NCI-H446 (cell line): Measurements from ENCODE around the gene VPS18.

Experiments
- DNase-seq, 2 experiments: peaks; one replicate each; lab custom pipeline; 2025; lab: John Stamatoyannopoulos, UW

The VPS18 gene

GRCh38 chr15:40937762-40938535 is 43.7 kb downstream of the VPS18 start:
- no peak for DNase-seq

- DNase-seq = no peak
Observed at GRCh38 chr15:40938536-40938870, 44.3 kb downstream of the VPS18 start.

GRCh38 chr15:40940296-40940801 is 46.1 kb downstream of the VPS18 start:
- DNase-seq = no peak

GRCh38 chr15:40941068-40941527 is 46.8 kb downstream of the VPS18 start:
- DNase-seq = no peak

GRCh38 chr15:40941528-40942336 is 47.5 kb downstream of the VPS18 start:
- DNase-seq = peak in 1 of 2 experiments; percentile 64

- DNase-seq = no peak
Observed at GRCh38 chr15:40942337-40942854, 48.1 kb downstream of the VPS18 start.

- no peak for DNase-seq
Observed at GRCh38 chr15:40942878-40943277, 48.6 kb downstream of the VPS18 start.

- no peak for DNase-seq
Observed at GRCh38 chr15:40943764-40944365, 49.6 kb downstream of the VPS18 start.

- no peak for DNase-seq
Observed at GRCh38 chr15:40944510-40945296, 50.5 kb downstream of the VPS18 start.

GRCh38 chr15:40948706-40949473 is 54.6 kb downstream of the VPS18 start:
- DNase-seq = no peak

GRCh38 chr15:40949756-40950207 is 55.5 kb downstream of the VPS18 start:
- DNase-seq = no peak

GRCh38 chr15:40951764-40952163 is 57.5 kb downstream of the VPS18 start:
- DNase-seq = no peak

- DNase-seq = no peak
Observed at GRCh38 chr15:40952301-40952900, 58.2 kb downstream of the VPS18 start.

- peak; percentile 65 to 94 for DNase-seq
Observed at GRCh38 chr15:40952901-40953712, 58.9 kb downstream of the VPS18 start, which contains the start of gene CHAC1. Gene CHAC1, plus strand, starts transcription at chr15:40953471. Its CDS starts 113 bp downstream, at chr15:40953584.
